PC-3 (cell line): ENCODE results near the gene CAP2.

Experiments
- EZH2 ChIP-seq: fragments of 300-600 bp; sonication (generic); IDR thresholded peaks from one replicate; pipeline ENCODE4 v1.6.1; 2017; ENCODE audit warnings: antibody characterized with exemption, mild to moderate bottlenecking, low read length; ENCODE audit not compliant: unreplicated experiment
- TF ChIP-seq, protein P1 (sequence below): fragments of 300-600 bp; sonication (generic); conservative IDR thresholded peaks from 2 replicates; pipeline ENCODE4 v1.5.1; 2017; ENCODE audit warnings: antibody characterized with exemption, low read depth, mild to moderate bottlenecking, low read length

DNA sequence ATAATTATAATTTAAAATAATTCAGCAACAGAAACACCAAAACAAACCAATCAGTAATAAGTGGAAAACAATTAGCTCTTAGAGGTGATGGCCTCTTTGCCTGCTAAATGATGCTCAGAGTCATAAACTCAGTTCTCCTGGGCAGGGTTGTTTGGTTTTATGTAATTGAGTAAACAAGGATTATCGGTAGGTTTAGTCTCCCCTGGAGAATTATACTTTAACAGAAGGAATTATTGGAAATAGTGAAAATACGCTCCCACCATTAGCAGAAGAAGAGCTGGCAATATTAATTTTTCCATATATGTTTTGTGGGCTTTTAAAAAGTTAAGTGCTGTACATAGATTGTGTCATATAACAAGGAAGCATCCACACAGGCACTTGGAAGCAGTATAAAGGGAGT, 27.0 kb downstream of the CAP2 start:
- TF ChIP-seq, protein P1, sequence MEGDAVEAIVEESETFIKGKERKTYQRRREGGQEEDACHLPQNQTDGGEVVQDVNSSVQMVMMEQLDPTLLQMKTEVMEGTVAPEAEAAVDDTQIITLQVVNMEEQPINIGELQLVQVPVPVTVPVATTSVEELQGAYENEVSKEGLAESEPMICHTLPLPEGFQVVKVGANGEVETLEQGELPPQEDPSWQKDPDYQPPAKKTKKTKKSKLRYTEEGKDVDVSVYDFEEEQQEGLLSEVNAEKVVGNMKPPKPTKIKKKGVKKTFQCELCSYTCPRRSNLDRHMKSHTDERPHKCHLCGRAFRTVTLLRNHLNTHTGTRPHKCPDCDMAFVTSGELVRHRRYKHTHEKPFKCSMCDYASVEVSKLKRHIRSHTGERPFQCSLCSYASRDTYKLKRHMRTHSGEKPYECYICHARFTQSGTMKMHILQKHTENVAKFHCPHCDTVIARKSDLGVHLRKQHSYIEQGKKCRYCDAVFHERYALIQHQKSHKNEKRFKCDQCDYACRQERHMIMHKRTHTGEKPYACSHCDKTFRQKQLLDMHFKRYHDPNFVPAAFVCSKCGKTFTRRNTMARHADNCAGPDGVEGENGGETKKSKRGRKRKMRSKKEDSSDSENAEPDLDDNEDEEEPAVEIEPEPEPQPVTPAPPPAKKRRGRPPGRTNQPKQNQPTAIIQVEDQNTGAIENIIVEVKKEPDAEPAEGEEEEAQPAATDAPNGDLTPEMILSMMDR: no peak
- no peak for TF ChIP-seq EZH2
